Measurements from ENCODE around the gene KLHDC8A. TPM values are rescaled to one million over a fixed set of nuclear protein-coding genes. Genes with fewer than 3 reads are reported as not detected.
A peak's percentile ranks its signal among the peaks of the same experiment; 100 is the strongest.
"Not testable (repeated sequence)": the region's sequence is repeated elsewhere in the genome, so short reads cannot be mapped to it uniquely, and the experiment has no call there.

KLHDC8A gene
- total RNA-seq, 1 donor from 2014 or later, result not detected

GRCh38 chr1:205369701-205370123 lies 13.0 kb upstream of the KLHDC8A start:
- peaks cover 4 to 22% of the 10 kb centered on the region in 2 donors for H3K4me1 ChIP-seq
- no peak for TF ChIP-seq CTCF (IDR thresholded peaks at IDR 0.05)
- H3K4me3 ChIP-seq, result no peak overlapping the region
- DNase-seq (ENCODE audit: low spot score in 2 of 2), result no peak
- H3K9me3 ChIP-seq, result no peaks in the 10 kb centered on the region
- intact Hi-C loops (cut with DNase I), result no loop called here
- H3K27me3 ChIP-seq, result no peaks in the 10 kb centered on the region
- no peaks in the 10 kb centered on the region for H3K36me3 ChIP-seq
- H3K27ac ChIP-seq, result peak overlapping the region in 1 of 2 donors; percentile 34

- Histone ChIP-seq H3K4me3 (no peak overlapping the region), H3K4me1 (peaks cover 0 to 11% of the 10 kb centered on the region in 2 donors), H3K36me3 (no peaks in the 10 kb centered on the region), H3K27ac (no peak overlapping the region), H3K27me3 (no peaks in the 10 kb centered on the region), H3K9me3 (no peaks in the 10 kb centered on the region)
- no peak for TF ChIP-seq CTCF (IDR thresholded peaks at IDR 0.05)
- intact Hi-C loops (cut with DNase I), result no loop called here
- DNase-seq (ENCODE audit: low spot score in 2 of 2), result no peak
Measured at GRCh38 chr1:205368478-205368877, 11.8 kb upstream of the KLHDC8A start.

- intact Hi-C loops (cut with DNase I), result no loop called here
- H3K4me3 ChIP-seq, result no peak overlapping the region
- TF ChIP-seq CTCF (IDR thresholded peaks at IDR 0.05), result no peak
- DNase-seq (ENCODE audit: low spot score in 2 of 2), result no peak
- no peak overlapping the region for H3K27ac ChIP-seq
- H3K9me3 ChIP-seq, result no peaks in the 10 kb centered on the region
- no peaks in the 10 kb centered on the region for H3K4me1 ChIP-seq
- no peaks in the 10 kb centered on the region for H3K27me3 ChIP-seq
- no peaks in the 10 kb centered on the region for H3K36me3 ChIP-seq
Measured at GRCh38 chr1:205365945-205366463, 9.3 kb upstream of the KLHDC8A start.

GRCh38 chr1:205365086-205365485 lies 8.4 kb upstream of the KLHDC8A start:
- H3K27ac ChIP-seq; H3K36me3 ChIP-seq; intact Hi-C loops (cut with DNase I); H3K9me3 ChIP-seq; H3K4me1 ChIP-seq; DNase-seq (ENCODE audit: low spot score in 2 of 2); H3K4me3 ChIP-seq; H3K27me3 ChIP-seq: not testable (repeated sequence)

- no peak for DNase-seq (ENCODE audit: low spot score in 2 of 2)
- H3K4me1 ChIP-seq, result no peaks in the 10 kb centered on the region
- H3K27me3 ChIP-seq, result no peaks in the 10 kb centered on the region
- H3K4me3 ChIP-seq, result no peak overlapping the region
- no peaks in the 10 kb centered on the region for H3K36me3 ChIP-seq
- no peaks in the 10 kb centered on the region for H3K9me3 ChIP-seq
- TF ChIP-seq CTCF (IDR thresholded peaks at IDR 0.05), result no peak
- intact Hi-C loops (cut with DNase I), result no loop called here
- H3K27ac ChIP-seq, result no peak overlapping the region
Measured at GRCh38 chr1:205360891-205361290, 4.2 kb upstream of the KLHDC8A start.

GRCh38 chr1:205359771-205360565 lies 3.2 kb upstream of the KLHDC8A start:
- Histone ChIP-seq H3K27me3 (no peaks in the 10 kb centered on the region), H3K9me3 (no peaks in the 10 kb centered on the region), H3K4me1 (no peaks in the 10 kb centered on the region), H3K4me3 (no peak overlapping the region), H3K27ac (no peak overlapping the region), H3K36me3 (no peaks in the 10 kb centered on the region)
- TF ChIP-seq CTCF (IDR thresholded peaks at IDR 0.05), result no peak
- no peak for DNase-seq (ENCODE audit: low spot score in 2 of 2)
- intact Hi-C loops (cut with DNase I), result no loop called here

Measured in ascending aorta (tissue), 2 donors.